ENCODE results near the gene DENND2A.
"Not testable (repeated sequence)": the region's sequence is repeated elsewhere in the genome, so short reads cannot be mapped to it uniquely, and the experiment has no call there.

Gene DENND2A

GRCh38 chr7:140557069-140557468 lies 83.5 kb downstream of the DENND2A start:
- no peak for TF ChIP-seq CTCF (conservative IDR thresholded peaks at IDR 0.05; ENCODE audit: low read length)
- no peak overlapping the region for H3K4me3 ChIP-seq (ENCODE audit: low read length)

GRCh38 chr7:140553236-140553635 lies 87.4 kb downstream of the DENND2A start:
- H3K4me3 ChIP-seq (ENCODE audit: low read length); DNase-seq (ENCODE audit: low read depth): not testable (repeated sequence)

More at GRCh38 chr7:140557069-140557468, 83.5 kb downstream of the DENND2A start:
- no peak for DNase-seq (ENCODE audit: low read depth)

GRCh38 chr7:140552240-140552679 lies 88.4 kb downstream of the DENND2A start:
- no peak for TF ChIP-seq CTCF (conservative IDR thresholded peaks at IDR 0.05; ENCODE audit: low read length)
- H3K4me3 ChIP-seq (ENCODE audit: low read length) = no peak overlapping the region
- no peak for DNase-seq (ENCODE audit: low read depth)

- no peak overlapping the region for H3K4me3 ChIP-seq (ENCODE audit: low read length)
- no peak for TF ChIP-seq CTCF (conservative IDR thresholded peaks at IDR 0.05; ENCODE audit: low read length)
- no peak for DNase-seq (ENCODE audit: low read depth)
Observed at GRCh38 chr7:140551355-140552239, 89.0 kb downstream of the DENND2A start.

GRCh38 chr7:140546947-140547346 lies 93.7 kb downstream of the DENND2A start:
- no peak for DNase-seq (ENCODE audit: low read depth)
- no peak for TF ChIP-seq CTCF (conservative IDR thresholded peaks at IDR 0.05; ENCODE audit: low read length)
- no peak overlapping the region for H3K4me3 ChIP-seq (ENCODE audit: low read length)

- H3K4me3 ChIP-seq (ENCODE audit: low read length) = no peak overlapping the region
- DNase-seq (ENCODE audit: low read depth) = no peak
- no peak for TF ChIP-seq CTCF (conservative IDR thresholded peaks at IDR 0.05; ENCODE audit: low read length)
Observed at GRCh38 chr7:140544388-140544826, 96.2 kb downstream of the DENND2A start.

- peak overlapping the region; percentile 35 for H3K4me3 ChIP-seq (ENCODE audit: low read length)
- peak; percentile 71 for DNase-seq (ENCODE audit: low read depth)
- no peak for TF ChIP-seq CTCF (conservative IDR thresholded peaks at IDR 0.05; ENCODE audit: low read length)
Observed at GRCh38 chr7:140542228-140542603, 98.4 kb downstream of the DENND2A start.
